HG02870 (cell line): ENCODE measurements around the gene SLC36A1.

ENCODE experiments used
- ATAC-seq: cut with Tn5 transposase; IDR thresholded peaks from one replicate; pipeline ENCODE4 v1.9.1; 2021; ENCODE audit warnings: mild to moderate bottlenecking, moderate library complexity; ENCODE audit not compliant: unreplicated experiment

Gene SLC36A1

DNA sequence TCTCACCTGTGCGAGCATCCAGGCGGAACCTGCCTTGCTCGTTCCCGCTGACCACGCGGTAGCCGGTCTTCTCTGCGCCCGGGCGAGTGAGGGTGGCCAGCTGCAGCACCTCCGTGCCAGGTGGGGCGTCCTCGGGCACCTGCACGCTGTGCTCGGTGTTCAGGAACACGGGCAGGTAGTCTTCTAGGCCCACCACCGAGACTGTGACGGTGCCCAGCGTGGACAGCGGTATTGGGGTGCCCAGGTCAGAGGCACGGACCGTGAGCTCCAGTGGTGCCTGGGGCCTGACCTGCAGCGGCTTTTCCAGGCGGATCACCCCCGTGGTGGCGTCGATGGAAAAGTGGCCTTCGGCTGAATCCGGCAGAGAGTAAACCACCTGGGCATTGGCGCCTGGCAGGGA lies 84.2 kb downstream of the SLC36A1 start:
- ATAC-seq: no peak

DNA sequence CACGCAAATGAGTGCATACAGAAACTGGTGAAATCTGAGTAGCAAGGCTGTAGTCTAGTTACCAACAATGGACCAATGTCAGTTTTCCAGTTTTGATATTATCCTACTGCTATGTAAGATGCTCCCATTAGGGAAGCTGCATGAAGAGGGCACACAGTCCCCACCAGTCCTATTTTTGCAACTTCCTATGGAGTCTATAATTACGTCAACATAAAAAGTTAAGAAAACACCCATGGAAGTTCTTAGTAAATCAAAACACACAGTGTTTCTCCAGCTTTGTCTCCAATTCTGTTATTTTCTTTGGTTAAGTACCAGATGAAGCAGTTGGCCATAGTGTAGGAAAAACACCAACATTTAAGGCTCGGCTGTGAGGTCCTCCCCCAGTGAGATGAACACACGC lies 85.0 kb downstream of the SLC36A1 start:
- ATAC-seq: no peak

GRCh38 chr5:151534350-151534749 lies 86.9 kb downstream of the SLC36A1 start:
- no peak for ATAC-seq

- no peak for ATAC-seq
Observed at GRCh38 chr5:151537044-151537443, 89.6 kb downstream of the SLC36A1 start.

DNA sequence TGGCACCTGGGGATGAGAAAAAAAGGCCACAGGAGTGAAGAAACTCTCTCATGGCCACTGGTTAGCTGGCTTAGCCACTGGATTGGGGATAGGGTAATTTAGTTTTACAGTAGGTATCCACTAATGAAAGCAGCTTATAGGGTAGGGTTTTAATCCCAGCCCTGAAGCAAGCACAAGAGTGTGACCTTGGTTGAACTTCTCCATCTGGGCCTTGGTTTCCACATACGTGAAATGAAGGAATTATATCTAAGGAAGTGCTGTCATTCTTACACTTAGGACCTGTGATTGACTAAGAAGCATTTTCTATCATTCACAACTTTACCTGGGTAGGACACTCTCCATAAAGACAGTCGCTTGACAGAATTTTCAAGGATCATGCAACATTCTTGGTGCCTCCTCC lies 94.2 kb downstream of the SLC36A1 start:
- ATAC-seq: no peak
